Endothelial cell of umbilical vein (primary cell): ENCODE results near the gene NMB. TPM values are rescaled to one million over a fixed set of nuclear protein-coding genes. Genes with fewer than 3 reads are reported as not detected.

Source experiments
- BruUV-seq: library from RNA; stranded (reverse); fragments of 400-500 nt; replicated peaks from 2 replicates; lab custom pipeline; 2021; lab: Mats Ljungman, UMichigan
- CTCF ChIA-PET: fragments of 300-600, 350-600 bp; sonication (Branson Sonifier 250); formaldehyde crosslinking; loops from one replicate; lab custom pipeline; 2021; ENCODE audit warnings: antibody characterized with exemption, inconsistent platforms; lab: Charles Lee
- POLR2A ChIA-PET: fragments of 300-600, 350-600 bp; sonication (Branson Sonifier 250); formaldehyde crosslinking; loops from one replicate; lab custom pipeline; 2021; ENCODE audit warnings: antibody characterized with exemption, inconsistent platforms; lab: Charles Lee
- DNase-seq: peaks from one replicate; pipeline ENCODE4 v3.0.0-alpha.2; 2011; ENCODE audit warnings: low read depth, low spot score
- FAIRE-seq: peaks from 2 replicates; lab custom pipeline; 2011; peaks lifted over from hg19 to GRCh38; lab: Jason Lieb, UNC
- H2AFZ ChIP-seq: 2 replicates; pipeline ENCODE4 v1.6.0; 2012; ENCODE audit warnings: low read depth, low read length, control low read depth, inconsistent platforms
- H3K27ac ChIP-seq: 2 replicates; pipeline ENCODE4 v1.5.1; 2011; ENCODE audit warnings: low read depth, mild to moderate bottlenecking, control low read depth, low read length, moderate library complexity; ENCODE audit not compliant: insufficient read depth
- H3K27me3 ChIP-seq, 2 experiments: 2 replicates each; pipeline versions ENCODE4 v1.6.0 to v1.6.1; 2011; ENCODE audit warnings: low read length in 2 of 2, mixed read lengths in 1 of 2; ENCODE audit not compliant: control insufficient read depth in 2 of 2, insufficient read depth in 2 of 2
- H3K36me3 ChIP-seq, 2 experiments: 2 replicates in 1 of 2; 3 replicates in 1 of 2; pipeline ENCODE4 v1.5.1; 2011; ENCODE audit warnings: low read length in 2 of 2, mild to moderate bottlenecking in 1 of 2, moderate library complexity in 1 of 2; ENCODE audit not compliant: control insufficient read depth in 2 of 2, insufficient read depth in 2 of 2; ENCODE audit errors: extremely low read depth in 1 of 2
- H3K4me1 ChIP-seq: 3 replicates; pipeline ENCODE4 v1.5.1; 2011; ENCODE audit warnings: mild to moderate bottlenecking, low read length; ENCODE audit not compliant: control insufficient read depth, insufficient read depth; ENCODE audit errors: extremely low read depth
- H3K4me2 ChIP-seq: 2 replicates; pipeline ENCODE4 v1.6.1; 2011; ENCODE audit warnings: low read length, control low read depth, mixed read lengths; ENCODE audit not compliant: insufficient read depth
- H3K4me3 ChIP-seq, 3 experiments: fragments of 200-600 bp in 1 of 3; sonication (generic), shearing (Covaris generic) in 1 of 3; replicated peaks in 1 of 3; 2 replicates each; pipeline ENCODE4 v1.5.1; 2011 to 2016; ENCODE audit warnings: control low read depth in 3 of 3, low read length in 3 of 3, mild to moderate bottlenecking in 2 of 3, inconsistent platforms in 1 of 3, low read depth in 1 of 3, moderate library complexity in 1 of 3; ENCODE audit not compliant: insufficient read depth in 1 of 3
- H3K79me2 ChIP-seq: 2 replicates; pipeline ENCODE4 v1.6.0; 2012; ENCODE audit warnings: low read length, inconsistent platforms; ENCODE audit not compliant: control insufficient read depth, insufficient read depth
- H3K9ac ChIP-seq: replicated peaks from 2 replicates; pipeline ENCODE3; 2011; ENCODE audit warnings: low read length, control low read depth; ENCODE audit not compliant: insufficient read depth; ENCODE audit errors: extremely low read depth
- H3K9me1 ChIP-seq: replicated peaks from 3 replicates; pipeline ENCODE4 v1.6.0; 2011; ENCODE audit warnings: mild to moderate bottlenecking, low read length; ENCODE audit not compliant: control insufficient read depth, insufficient read depth; ENCODE audit errors: extremely low read depth
- H3K9me3 ChIP-seq: replicated peaks from 2 replicates; pipeline ENCODE4 v1.5.1; 2012; ENCODE audit warnings: low read length, inconsistent platforms; ENCODE audit not compliant: control insufficient read depth, insufficient read depth
- H4K20me1 ChIP-seq: replicated peaks from 2 replicates; pipeline ENCODE3; 2011; ENCODE audit warnings: mild to moderate bottlenecking, low read length; ENCODE audit not compliant: control insufficient read depth, insufficient read depth; ENCODE audit errors: extremely low read depth
- CTCF ChIP-seq, 2 donors: IDR thresholded peaks; 1 replicate in 1 of 2; 2 replicates in 1 of 2; pipeline ENCODE4 v1.5.1; 2011; ENCODE audit warnings: low read length in 2 of 2, mild to moderate bottlenecking in 2 of 2, moderate library complexity in 2 of 2, control low read depth in 1 of 2, inconsistent platforms in 1 of 2, low read depth in 1 of 2; ENCODE audit not compliant: insufficient read depth in 1 of 2; ENCODE audit errors: extremely low read depth in 1 of 2
- EZH2 ChIP-seq: IDR thresholded peaks from 2 replicates; pipeline ENCODE4 v1.6.1; 2012; ENCODE audit warnings: borderline replicate concordance, low read depth, mild to moderate bottlenecking, moderate library complexity, low read length, inconsistent platforms; ENCODE audit not compliant: severe bottlenecking
- FOS ChIP-seq: IDR thresholded peaks from 2 replicates; pipeline ENCODE4 v1.6.1; 2011; ENCODE audit warnings: mild to moderate bottlenecking, low read length, moderate library complexity, borderline replicate concordance; ENCODE audit not compliant: insufficient read depth
- GATA2 ChIP-seq: IDR thresholded peaks from 2 replicates; pipeline ENCODE4 v1.7.0; 2011; ENCODE audit warnings: low read depth, mild to moderate bottlenecking, moderate library complexity, mixed read lengths, low read length; ENCODE audit not compliant: insufficient read length, insufficient read depth
- JUN ChIP-seq: IDR thresholded peaks from 2 replicates; pipeline ENCODE4 v1.6.1; 2011; ENCODE audit warnings: borderline replicate concordance, low read depth; ENCODE audit not compliant: insufficient read length, insufficient read depth
- MAX ChIP-seq: IDR thresholded peaks from 2 replicates; pipeline ENCODE4 v1.6.1; 2011; ENCODE audit not compliant: insufficient read depth, insufficient read length
- MYC ChIP-seq: IDR thresholded peaks from one replicate; pipeline ENCODE4 v1.6.1; 2011; ENCODE audit warnings: mild to moderate bottlenecking, low read depth, low read length
- POLR2A ChIP-seq: IDR thresholded peaks from 2 replicates; pipeline ENCODE4 v1.6.1; 2012; ENCODE audit warnings: low read depth, mild to moderate bottlenecking, control low read depth, low read length
- POLR2AphosphoS5 ChIP-seq: IDR thresholded peaks from 2 replicates; pipeline ENCODE4 v1.6.1; 2012; ENCODE audit warnings: low read depth, mild to moderate bottlenecking, control low read depth, low read length, moderate library complexity; ENCODE audit not compliant: insufficient read depth
- dilution Hi-C: fragments of 300-500 bp; cut with MboI; formaldehyde crosslinking; loops from one replicate; pipeline ENCODE4 v1.15.0; 2019; ENCODE audit warnings: low sequenced_read_pairs; ENCODE audit not compliant: extremely low pct_ligation_motif_present
- intact Hi-C: fragments of 100-400 bp; cut with micrococcal nuclease; formaldehyde crosslinking; loops from one replicate; pipeline ENCODE4 v1.10.0; 2022
- polyA plus RNA-seq, 4 experiments: library from polyadenylated mRNA; depleted of rRNA in 3 of 4; stranded (reverse) in 3 of 4; unstranded in 1 of 4; fragments of >200 nt; gene quantifications; 2 replicates each; pipeline versions ENCODE4 v1.2.1 to v1.2.3, GENCODE V29; 2011 to 2012; ENCODE audit warnings: missing spikeins in 1 of 4
- total RNA-seq: library from RNA; stranded (reverse); gene quantifications from 2 replicates; pipeline ENCODE4 v1.2.3, GENCODE V29; 2021

NMB gene
- total and polyA plus RNA-seq, 2 donors (not counting 3 experiments of a cell fraction or from before 2014, with no cell fraction given) = 7.8 to 9.8 TPM

GRCh38 chr15:84658788-84659411 lies 901 bp upstream of the NMB start:
- no peaks in the 10 kb centered on the region for H3K79me2 ChIP-seq
- ChIA-PET POLR2A (no interaction called here), CTCF (interaction anchor here (0.7 to 2.0 kb wide), 13 partner anchors 9 to 269 kb away, joined by 3 to 12 read pairs (median 4); no protein-coding TSS in a partner anchor)
- H3K4me3 ChIP-seq = no peak overlapping the region
- H3K9me3 ChIP-seq = no peaks in the 10 kb centered on the region
- H3K27me3 ChIP-seq = no peaks in the 10 kb centered on the region
- H3K4me1 ChIP-seq = peaks cover 18% of the 10 kb centered on the region
- DNase-seq (no peak), FAIRE-seq (no peak)
- no TSS peak for BruUV-seq
- no peaks in the 10 kb centered on the region for H4K20me1 ChIP-seq
- intact Hi-C loops (loop anchor here (1.0 kb wide), 4 partner anchors 57 to 269 kb away; partner anchors contain the start of genes SEC11A and ZNF592), dilution Hi-C loops (no loop called here)
- H3K9ac ChIP-seq = peak overlapping the region; percentile 78
- H3K27ac ChIP-seq = peak overlapping the region; percentile 24
- H3K9me1 ChIP-seq = no peaks in the 10 kb centered on the region
- no peak for TF ChIP-seq FOS
- H2AFZ ChIP-seq = peak overlapping the region; percentile 25
- no peaks in the 10 kb centered on the region for H3K36me3 ChIP-seq
- H3K4me2 ChIP-seq = peak overlapping the region; percentile 31

- H3K9me1 ChIP-seq = no peaks in the 10 kb centered on the region
- H3K27ac ChIP-seq = peak overlapping the region; percentile 36
- FAIRE-seq (no peak), DNase-seq (no peak)
- H3K36me3 ChIP-seq = no peaks in the 10 kb centered on the region
- peak overlapping the region; percentile 76 for H2AFZ ChIP-seq
- TF ChIP-seq MAX (no peak), FOS (no peak), GATA2 (no peak), CTCF (IDR thresholded peaks at IDR 0.05; ENCODE audit: extremely low read depth in 1 of 2, insufficient read depth in 1 of 2, low read depth in 1 of 2, low read length in 2 of 2) (no peak), POLR2A (no peak), JUN (no peak), POLR2AphosphoS5 (no peak), MYC (no peak), EZH2 (no peak)
- no peaks in the 10 kb centered on the region for H4K20me1 ChIP-seq
- peak overlapping the region; percentile 36 to 50 (median 47) for H3K4me3 ChIP-seq
- H3K4me2 ChIP-seq = peak overlapping the region; percentile 75
- H3K4me1 ChIP-seq = peaks cover 28% of the 10 kb centered on the region
- CTCF ChIA-PET = interaction anchor here (2.0 to 2.6 kb wide), 3 partner anchors 59 to 271 kb away, joined by 4 to 8 read pairs (median 6); no protein-coding TSS in a partner anchor
- dilution Hi-C loops (no loop called here), intact Hi-C loops (loop anchor here (1.0 kb wide), 4 partner anchors 57 to 271 kb away; partner anchors contain the start of genes SEC11A and ZNF592)
- H3K9ac ChIP-seq = peak overlapping the region; percentile 54
- no peaks in the 10 kb centered on the region for H3K9me3 ChIP-seq
- no peaks in the 10 kb centered on the region for H3K27me3 ChIP-seq
- POLR2A ChIA-PET = no interaction called here
- BruUV-seq = no TSS peak
- peaks cover 10% of the 10 kb centered on the region for H3K79me2 ChIP-seq
Observed at GRCh38 chr15:84657748-84658079, 285 bp downstream of the NMB start.
